ENCODE measurements around the gene MAG. TPM values are rescaled to one million over a fixed set of nuclear protein-coding genes. Genes with fewer than 3 reads are reported as not detected.

The MAG gene
- total RNA-seq, 1 experiment from 2014 or later = 0.41 TPM

GRCh38 chr19:35347930-35348298 lies 56.0 kb downstream of the MAG start:
- ChIA-PET POLR2A (no interaction called here), CTCF (interaction anchor here (1.3 kb wide), 1 partner anchor 147 kb away, joined by 3 read pairs; no protein-coding TSS in a partner anchor)
- H3K27me3 ChIP-seq (replicated peaks; ENCODE audit: control insufficient read depth, insufficient read depth, low read length) = no peaks in the 10 kb centered on the region
- no TSS peak for BruUV-seq (replicated peaks)
- H3K9me3 ChIP-seq = no peaks in the 10 kb centered on the region
- H3K27ac Mint-ChIP-seq (ENCODE audit: unreplicated experiment) = no peak overlapping the region
- H3K36me3 Mint-ChIP-seq (ENCODE audit: insufficient read depth, unreplicated experiment) = no peaks in the 10 kb centered on the region
- no peaks in the 10 kb centered on the region; the same call in 1 of the 2 replicates for H3K4me1 ChIP-seq
- no peak for TF ChIP-seq CTCF (IDR thresholded peaks at IDR 0.05; ENCODE audit: insufficient read depth in 1 of 2, low read depth in 1 of 2, low read length in 1 of 2, severe bottlenecking in 1 of 2, unreplicated experiment in 1 of 2)
- intact Hi-C loops (cut with micrococcal nuclease; ENCODE audit: unreplicated experiment) = no loop called here
- no peaks in the 10 kb centered on the region for H3K9me3 Mint-ChIP-seq (ENCODE audit: unreplicated experiment)
- no peak overlapping the region for H3K4me3 Mint-ChIP-seq (ENCODE audit: unreplicated experiment)
- no peak overlapping the region for H3K4me3 ChIP-seq (ENCODE audit: low read depth, low read length)
- H3K4me1 Mint-ChIP-seq (ENCODE audit: low read depth, unreplicated experiment) = no peaks in the 10 kb centered on the region
- H3K36me3 ChIP-seq (ENCODE audit: control insufficient read depth, insufficient read depth, low read length) = no peaks in the 10 kb centered on the region
- H3K27me3 Mint-ChIP-seq (ENCODE audit: insufficient read depth, unreplicated experiment) = no peaks in the 10 kb centered on the region
- DNase-seq = no peak

GRCh38 chr19:35348911-35349611 lies 57.1 kb downstream of the MAG start:
- H3K4me1 ChIP-seq = no peaks in the 10 kb centered on the region; the same call in 1 of the 2 replicates
- no peaks in the 10 kb centered on the region for H3K4me1 Mint-ChIP-seq (ENCODE audit: low read depth, unreplicated experiment)
- peak in 1 of 2 experiments; percentile 22 for DNase-seq

More at GRCh38 chr19:35348911-35349611, 57.1 kb downstream of the MAG start:
- no TSS peak for BruUV-seq (replicated peaks)
- Histone ChIP-seq H3K9me3 (no peaks in the 10 kb centered on the region), H3K4me3 (ENCODE audit: low read depth, low read length) (no peak overlapping the region), H3K27me3 (replicated peaks; ENCODE audit: control insufficient read depth, insufficient read depth, low read length) (no peaks in the 10 kb centered on the region), H3K36me3 (ENCODE audit: control insufficient read depth, insufficient read depth, low read length) (no peaks in the 10 kb centered on the region)
- POLR2A ChIA-PET = no interaction called here
- no peak for TF ChIP-seq CTCF (IDR thresholded peaks at IDR 0.05; ENCODE audit: insufficient read depth in 1 of 2, low read depth in 1 of 2, low read length in 1 of 2, severe bottlenecking in 1 of 2, unreplicated experiment in 1 of 2)
- no peaks in the 10 kb centered on the region for H3K27me3 Mint-ChIP-seq (ENCODE audit: insufficient read depth, unreplicated experiment)
- intact Hi-C loops (cut with micrococcal nuclease; ENCODE audit: unreplicated experiment) = no loop called here
- CTCF ChIA-PET = interaction anchor here (1.0 kb wide), 1 partner anchor 120 kb away, joined by 3 read pairs; no protein-coding TSS in a partner anchor
- no peaks in the 10 kb centered on the region for H3K9me3 Mint-ChIP-seq (ENCODE audit: unreplicated experiment)
- H3K4me3 Mint-ChIP-seq (ENCODE audit: unreplicated experiment) = no peak overlapping the region
- H3K27ac Mint-ChIP-seq (ENCODE audit: unreplicated experiment) = no peak overlapping the region
- H3K36me3 Mint-ChIP-seq (ENCODE audit: insufficient read depth, unreplicated experiment) = no peaks in the 10 kb centered on the region
